Lower leg skin (tissue), 4 donors: ENCODE measurements around the gene AQP12A. TPM values are rescaled to one million over a fixed set of nuclear protein-coding genes. Genes with fewer than 3 reads are reported as not detected.

Experiments used
- DNase-seq, 2 donors: peaks; one replicate each; pipeline ENCODE4 v3.0.0-alpha.2; 2019; ENCODE audit warnings: low spot score in 2 of 2
- H3K4me3 ChIP-seq: fragments of 200-600 bp; sonication (generic); 2 replicates; pipeline ENCODE4 v1.5.1; 2017; ENCODE audit warnings: mild to moderate bottlenecking, low read depth; ENCODE audit not compliant: poor library complexity, severe bottlenecking
- POLR2A ChIP-seq, 2 donors: fragments of 450-650 bp; IDR thresholded peaks; one replicate each; pipeline ENCODE4 v1.6.1; 2016 to 2017; ENCODE audit warnings: antibody characterized with exemption in 2 of 2, mild to moderate bottlenecking in 1 of 2, moderate library complexity in 1 of 2
- WGBS, 2 donors: methylation state at CpG; one replicate each; pipeline ENCODE4 v1.1.5; 2018; 5-methylcytosine and 5-hydroxymethylcytosine counted together
- intact Hi-C: fragments of 100-400 bp; cut with DNase I; formaldehyde crosslinking; loops from one replicate; pipeline ENCODE4 v1.15.0; 2023; ENCODE audit warnings: low total_unique reads
- total RNA-seq, 4 donors: library from RNA; depleted of rRNA; stranded (reverse); fragments of >200 nt; gene quantifications; one replicate each; pipeline ENCODE4 v1.1.0, GENCODE V29; 2016
- TF ChIP-seq, protein P1 (sequence below), 3 donors: fragments of 450-650 bp; IDR thresholded peaks; one replicate each; pipeline ENCODE4 v1.5.1; 2016; ENCODE audit warnings: antibody characterized with exemption in 3 of 3, mild to moderate bottlenecking in 3 of 3, moderate library complexity in 2 of 3

Gene AQP12A
- total RNA-seq, 4 donors from 2014 or later = not detected

- intact Hi-C loops = no loop called here
- 69 to 75% methylated on average over 10 of the region's 10 CpGs for WGBS, 2 donors
- no peak for DNase-seq
- TF ChIP-seq, protein P1, sequence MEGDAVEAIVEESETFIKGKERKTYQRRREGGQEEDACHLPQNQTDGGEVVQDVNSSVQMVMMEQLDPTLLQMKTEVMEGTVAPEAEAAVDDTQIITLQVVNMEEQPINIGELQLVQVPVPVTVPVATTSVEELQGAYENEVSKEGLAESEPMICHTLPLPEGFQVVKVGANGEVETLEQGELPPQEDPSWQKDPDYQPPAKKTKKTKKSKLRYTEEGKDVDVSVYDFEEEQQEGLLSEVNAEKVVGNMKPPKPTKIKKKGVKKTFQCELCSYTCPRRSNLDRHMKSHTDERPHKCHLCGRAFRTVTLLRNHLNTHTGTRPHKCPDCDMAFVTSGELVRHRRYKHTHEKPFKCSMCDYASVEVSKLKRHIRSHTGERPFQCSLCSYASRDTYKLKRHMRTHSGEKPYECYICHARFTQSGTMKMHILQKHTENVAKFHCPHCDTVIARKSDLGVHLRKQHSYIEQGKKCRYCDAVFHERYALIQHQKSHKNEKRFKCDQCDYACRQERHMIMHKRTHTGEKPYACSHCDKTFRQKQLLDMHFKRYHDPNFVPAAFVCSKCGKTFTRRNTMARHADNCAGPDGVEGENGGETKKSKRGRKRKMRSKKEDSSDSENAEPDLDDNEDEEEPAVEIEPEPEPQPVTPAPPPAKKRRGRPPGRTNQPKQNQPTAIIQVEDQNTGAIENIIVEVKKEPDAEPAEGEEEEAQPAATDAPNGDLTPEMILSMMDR (IDR thresholded peaks at IDR 0.05) = no peak
- no peak for TF ChIP-seq POLR2A (IDR thresholded peaks at IDR 0.05)
- no peak overlapping the region for H3K4me3 ChIP-seq
These were observed 36.7 kb downstream of the AQP12A start for GRCh38 chr2:240728361-240728760.

GRCh38 chr2:240728827-240729226, 37.2 kb downstream of the AQP12A start:
- intact Hi-C loops = no loop called here
- TF ChIP-seq, protein P1 (IDR thresholded peaks at IDR 0.05) = no peak
- no peak for TF ChIP-seq POLR2A (IDR thresholded peaks at IDR 0.05)
- 86 to 87% methylated on average over 7 of the region's 7 CpGs for WGBS, 2 donors
- H3K4me3 ChIP-seq = no peak overlapping the region
- no peak for DNase-seq

- WGBS, 2 donors = 59 to 69% methylated on average over 8 to 10 of the region's 10 CpGs
- no peak overlapping the region for H3K4me3 ChIP-seq
- TF ChIP-seq, protein P1 (IDR thresholded peaks at IDR 0.05) = no peak
- no peak for TF ChIP-seq POLR2A (IDR thresholded peaks at IDR 0.05)
- intact Hi-C loops = no loop called here
- DNase-seq = no peak
These were observed 39.0 kb downstream of the AQP12A start for GRCh38 chr2:240730501-240731177.

DNA sequence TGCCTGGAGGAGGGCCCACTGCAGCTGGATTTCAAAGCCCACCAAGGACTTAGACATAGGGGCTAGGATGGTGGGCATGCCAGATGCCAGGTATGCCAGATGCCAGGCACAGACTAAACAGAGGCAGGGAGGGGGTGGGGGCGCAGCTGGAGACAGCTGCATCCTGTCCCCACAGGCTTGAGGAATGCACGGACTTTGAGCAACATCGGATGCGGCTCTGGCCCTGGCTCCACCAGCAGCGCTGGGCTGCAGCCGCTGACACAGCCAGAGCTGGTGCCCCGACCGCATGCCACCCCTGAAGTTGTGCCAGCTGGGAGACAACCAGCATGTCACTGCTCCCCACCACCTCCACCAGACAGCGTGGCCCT, 39.5 kb downstream of the AQP12A start:
- WGBS, 2 donors = 30% methylated on average over 9 of the region's 9 CpGs; no CpG with 5 or more reads in 1 of the 2 donors
- no peak for DNase-seq
- TF ChIP-seq, protein P1 (IDR thresholded peaks at IDR 0.05) = no peak
- TF ChIP-seq POLR2A (IDR thresholded peaks at IDR 0.05) = no peak
- H3K4me3 ChIP-seq = no peak overlapping the region
- intact Hi-C loops = no loop called here

GRCh38 chr2:240732184-240732583, 40.5 kb downstream of the AQP12A start:
- 74 to 82% methylated on average over 5 of the region's 5 CpGs for WGBS, 2 donors
- no peak for TF ChIP-seq POLR2A (IDR thresholded peaks at IDR 0.05)
- TF ChIP-seq, protein P1 (IDR thresholded peaks at IDR 0.05) = no peak
- H3K4me3 ChIP-seq = no peak overlapping the region
- intact Hi-C loops = no loop called here
- no peak for DNase-seq
